Measurements from ENCODE around the gene ATG16L1.
"Not testable (repeated sequence)": the region's sequence is repeated elsewhere in the genome, so short reads cannot be mapped to it uniquely, and the experiment has no call there.

The ATG16L1 gene

DNA sequence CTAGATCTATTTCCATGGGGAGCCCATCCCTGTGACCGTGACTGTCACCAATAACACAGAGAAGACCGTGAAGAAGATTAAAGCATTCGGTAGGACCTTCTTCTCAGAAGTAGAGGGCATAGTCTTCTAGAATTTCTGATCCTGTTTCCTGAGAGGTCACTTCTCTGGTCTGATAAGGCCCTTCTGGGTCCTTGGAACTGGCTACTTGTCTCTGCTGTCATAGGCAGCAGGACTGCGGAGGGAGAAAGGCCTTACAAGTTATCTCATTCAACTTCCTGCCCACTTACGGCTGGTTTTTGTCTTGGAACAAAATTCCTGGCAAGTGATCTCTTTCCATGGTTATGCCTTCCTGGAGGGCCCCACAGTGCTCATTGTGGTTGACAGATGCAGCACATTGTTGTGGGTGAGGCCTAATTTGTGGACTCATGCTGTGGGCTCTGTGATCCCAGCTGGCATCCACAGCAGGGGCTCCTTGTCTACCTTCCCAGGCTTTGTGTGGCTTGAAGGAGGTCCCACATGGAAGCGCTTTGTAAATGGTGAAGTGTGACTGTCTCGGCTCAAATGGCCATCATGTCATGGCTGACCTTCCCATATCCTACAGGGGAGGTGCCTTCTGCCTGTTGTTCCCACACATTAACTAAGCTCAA lies 78.1 kb downstream of the ATG16L1 start:
- no peak overlapping the region for H3K27ac ChIP-seq

GRCh38 chr2:233331536-233331935 lies 80.1 kb downstream of the ATG16L1 start:
- no peak overlapping the region for H3K27ac ChIP-seq
- no peak for TF ChIP-seq CTCF (conservative IDR thresholded peaks at IDR 0.05)

More for the DNA sequence above, 78.1 kb downstream of the ATG16L1 start:
- no peak for TF ChIP-seq CTCF (conservative IDR thresholded peaks at IDR 0.05)

- no peak for TF ChIP-seq CTCF (conservative IDR thresholded peaks at IDR 0.05)
- H3K27ac ChIP-seq = no peak overlapping the region
Measured at GRCh38 chr2:233332125-233332524, 80.7 kb downstream of the ATG16L1 start.

DNA sequence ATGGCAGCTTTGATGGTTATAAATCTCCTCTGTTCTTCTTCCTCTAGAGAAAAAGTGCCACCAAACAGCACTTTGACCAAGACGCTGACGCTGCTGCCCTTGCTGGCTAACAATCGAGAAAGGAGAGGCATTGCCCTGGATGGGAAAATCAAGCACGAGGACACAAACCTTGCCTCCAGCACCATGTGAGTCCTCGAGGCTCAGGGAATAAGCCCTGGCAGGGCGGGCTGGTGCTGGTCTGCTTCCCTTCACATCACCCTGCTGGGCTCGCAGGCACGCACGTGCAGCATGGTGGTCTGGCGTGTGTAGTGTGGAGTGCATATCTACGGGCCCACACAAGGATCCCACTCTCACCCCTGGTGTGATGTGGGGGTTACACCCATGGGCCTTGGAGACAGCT lies 83.4 kb downstream of the ATG16L1 start:
- no peak overlapping the region for H3K27ac ChIP-seq

GRCh38 chr2:233336091-233336490 lies 84.6 kb downstream of the ATG16L1 start:
- H3K27ac ChIP-seq = not testable (repeated sequence)

More for the DNA sequence above, 83.4 kb downstream of the ATG16L1 start:
- no peak for TF ChIP-seq CTCF (conservative IDR thresholded peaks at IDR 0.05)

DNA sequence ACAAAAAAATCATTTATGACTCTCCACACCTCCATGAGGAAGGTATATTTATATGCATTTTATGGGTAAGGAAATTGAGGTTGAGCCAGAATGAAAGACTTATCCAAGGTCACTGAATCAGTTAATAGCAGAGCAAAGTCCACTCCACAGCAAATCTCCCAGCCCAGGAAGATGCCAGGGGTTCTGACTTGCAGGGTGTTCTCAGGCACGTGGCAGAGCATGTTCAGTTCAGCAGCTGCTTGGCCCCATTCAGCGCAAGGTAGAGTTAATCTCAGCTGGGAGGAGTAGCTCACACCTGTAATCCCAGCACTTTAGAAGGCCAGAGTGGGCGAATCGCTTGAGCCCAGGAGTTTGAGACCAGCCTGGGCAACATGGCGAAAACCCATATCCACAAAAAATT lies 85.1 kb downstream of the ATG16L1 start:
- H3K27ac ChIP-seq = no peak overlapping the region
- TF ChIP-seq CTCF (conservative IDR thresholded peaks at IDR 0.05) = no peak

- H3K27ac ChIP-seq = no peak overlapping the region
- TF ChIP-seq CTCF (conservative IDR thresholded peaks at IDR 0.05) = no peak
Measured at GRCh38 chr2:233338046-233338445, 86.6 kb downstream of the ATG16L1 start.

GRCh38 chr2:233338812-233339368 lies 87.4 kb downstream of the ATG16L1 start:
- TF ChIP-seq CTCF (conservative IDR thresholded peaks at IDR 0.05) = no peak
- H3K27ac ChIP-seq = no peak overlapping the region
